SK-N-SH (cell line): ENCODE measurements around the gene RBMS3. TPM values are rescaled to one million over a fixed set of nuclear protein-coding genes. Genes with fewer than 3 reads are reported as not detected.

ENCODE experiments used
- CHD2 ChIP-seq: fragments of 150-350 bp; IDR thresholded peaks from 2 replicates; pipeline ENCODE4 v1.6.1; 2018; ENCODE audit warnings: low read length; ENCODE audit not compliant: partially characterized antibody
- CTCF ChIP-seq: fragments of 200-600 bp; sonication (generic); IDR thresholded peaks from 2 replicates; pipeline ENCODE4 v1.6.1; 2017; ENCODE audit warnings: antibody characterized with exemption, mild to moderate bottlenecking, moderate library complexity
- ELF1 ChIP-seq: IDR thresholded peaks from 2 replicates; pipeline ENCODE4 v1.4.0; 2012
- EP300 ChIP-seq, 2 experiments: IDR thresholded peaks; 2 replicates each; pipeline versions ENCODE4 v1.4.0 to v1.6.1; 2012; ENCODE audit warnings: borderline replicate concordance in 1 of 2, low read depth in 1 of 2, low read length in 1 of 2
- FOSL2 ChIP-seq: IDR thresholded peaks from 2 replicates; pipeline ENCODE4 v1.4.0; 2012; ENCODE audit warnings: low read depth, mild to moderate bottlenecking, moderate library complexity, borderline replicate concordance
- FOXJ3 ChIP-seq: sonication (generic); formaldehyde crosslinking; IDR thresholded peaks from 2 replicates; pipeline ENCODE4 v1.5.1; 2020; ENCODE audit warnings: mild to moderate bottlenecking, missing genetic modification reagents
- IRF3 ChIP-seq: fragments of 150-350 bp; IDR thresholded peaks from 2 replicates; pipeline ENCODE4 v1.6.1; 2016; ENCODE audit warnings: mild to moderate bottlenecking, low read depth, low read length
- MEF2A ChIP-seq: IDR thresholded peaks from 2 replicates; pipeline ENCODE4 v1.4.0; 2012; ENCODE audit warnings: low read depth, borderline replicate concordance
- NRF1 ChIP-seq: IDR thresholded peaks from 2 replicates; pipeline ENCODE4 v1.6.1; 2012; ENCODE audit warnings: low read depth, mild to moderate bottlenecking, low read length
- PBX3 ChIP-seq: IDR thresholded peaks from 2 replicates; pipeline ENCODE4; 2012
- RAD21 ChIP-seq: IDR thresholded peaks from 2 replicates; pipeline ENCODE4 v1.6.1; 2012; ENCODE audit warnings: mild to moderate bottlenecking, low read length
- RCOR1 ChIP-seq: fragments of 150-350 bp; IDR thresholded peaks from 2 replicates; pipeline ENCODE4 v1.6.1; 2017; ENCODE audit warnings: antibody characterized with exemption, low read length
- REST ChIP-seq: IDR thresholded peaks from 2 replicates; pipeline ENCODE4 v1.6.1; 2012; ENCODE audit warnings: mild to moderate bottlenecking, low read depth, low read length, moderate library complexity
- SMC3 ChIP-seq: IDR thresholded peaks from 2 replicates; pipeline ENCODE4 v1.6.1; 2012; ENCODE audit warnings: low read depth, low read length, improper control_type of control experiment
- TCF12 ChIP-seq: IDR thresholded peaks from 2 replicates; pipeline ENCODE4 v1.4.0; 2012
- TEAD4 ChIP-seq: IDR thresholded peaks from 2 replicates; pipeline ENCODE4 v1.4.0; 2012; ENCODE audit warnings: mild to moderate bottlenecking, borderline replicate concordance; ENCODE audit not compliant: insufficient read depth
- USF1 ChIP-seq: IDR thresholded peaks from 2 replicates; pipeline ENCODE4 v1.4.0; 2012; ENCODE audit warnings: low read depth, borderline replicate concordance
- USF2 ChIP-seq: fragments of 150-350 bp; IDR thresholded peaks from 2 replicates; pipeline ENCODE4 v1.6.1; 2017; ENCODE audit warnings: antibody characterized with exemption, low read length, low read depth, borderline replicate concordance
- ZBTB33 ChIP-seq: IDR thresholded peaks from 2 replicates; pipeline ENCODE4 v1.4.0; 2012; ENCODE audit warnings: low read depth, borderline replicate concordance
- polyA plus RNA-seq, 3 experiments: library from polyadenylated mRNA; depleted of rRNA; stranded (reverse); fragments of >200 nt; gene quantifications; 2 replicates each; pipeline ENCODE4 v1.2.3, GENCODE V29; 2012

The RBMS3 gene
- polyA plus RNA-seq, 1 of the 3 experiments (the other 2 are of a cell fraction): 8.2 TPM

- peak; percentile 60; the same call in 1 of the 2 replicates for TF ChIP-seq REST
- TF ChIP-seq FOXJ3 (CRISPR knock-in tag): no peak
- no peak for TF ChIP-seq ELF1
- TF ChIP-seq SMC3: no peak
- peak; percentile 84; the same call in 1 of the 2 replicates for TF ChIP-seq ZBTB33
- TF ChIP-seq TEAD4: peak; percentile 99
- TF ChIP-seq RAD21: no peak
- TF ChIP-seq USF1: no peak
- TF ChIP-seq TCF12: peak; percentile 100
- TF ChIP-seq MEF2A: peak; percentile 79; the same call in 1 of the 2 replicates
- TF ChIP-seq RCOR1: 0 out of 2 replicates have a peak, but pooled peaks have one; percentile 29
- TF ChIP-seq PBX3: peak; percentile 99
- TF ChIP-seq FOSL2: peak; percentile 99
- TF ChIP-seq NRF1: no peak
- TF ChIP-seq CHD2: no peak
- TF ChIP-seq USF2: no peak
- TF ChIP-seq CTCF: no peak
- TF ChIP-seq IRF3: no peak
- TF ChIP-seq EP300 (IDR thresholded peaks at IDR 0.05; ENCODE audit: borderline replicate concordance in 1 of 2, low read depth in 1 of 2, low read length in 1 of 2): peak; percentile 86 to 100
Observed at GRCh38 chr3:29694783-29695182, 413.9 kb downstream of the RBMS3 start (continued).
